H1 (cell line): ENCODE measurements around the gene MCF2L. TPM values are rescaled to one million over a fixed set of nuclear protein-coding genes. Genes with fewer than 3 reads are reported as not detected.

Experiments
- GABPA ChIP-seq: IDR thresholded peaks from 2 replicates; pipeline ENCODE4 v1.6.1; 2011; ENCODE audit warnings: mild to moderate bottlenecking, low read length, moderate library complexity, borderline replicate concordance; ENCODE audit not compliant: insufficient read depth
- SAP30 ChIP-seq: fragments of 300-600 bp; sonication (generic); IDR thresholded peaks from 2 replicates; pipeline ENCODE4 v1.7.1; 2012; ENCODE audit warnings: low read length, moderate library complexity, mild to moderate bottlenecking, inconsistent platforms; ENCODE audit not compliant: insufficient read depth, insufficient replicate concordance
- SIN3A ChIP-seq, 2 experiments: IDR thresholded peaks in 1 of 2; conservative IDR thresholded peaks in 1 of 2; 2 replicates each; pipeline ENCODE4 v1.6.1; 2011 to 2012; ENCODE audit warnings: low read length in 2 of 2, improper control_type of control experiment in 1 of 2, low read depth in 1 of 2, mild to moderate bottlenecking in 1 of 2
- polyA plus RNA-seq, 7 experiments: library from polyadenylated mRNA; depleted of rRNA in 3 of 7; stranded (reverse) in 5 of 7; unstranded in 2 of 7; fragments of >200 nt in 5 of 7; fragments of 200-250 nt in 2 of 7; gene quantifications; 1 replicate in 5 of 7; 2 replicates in 1 of 7; 4 replicates in 1 of 7; pipeline versions ENCODE4 v1.2.1 to v1.2.3, GENCODE V29; 2011 to 2013; ENCODE audit warnings: missing spikeins in 2 of 7, mixed read lengths in 2 of 7
- total RNA-seq: library from RNA; stranded (reverse); fragmentation: NEBNext Ultra II Directional; extraction: Animal tissue kit (Norgen Biotek cat#: 25700); gene quantifications from 2 replicates; pipeline ENCODE4 v1.2.1, GENCODE V29; 2021
- TF ChIP-seq, protein P1 (sequence below), 3 experiments: IDR thresholded peaks; 1 replicate in 2 of 3; 2 replicates in 1 of 3; pipeline versions ENCODE4 v1.5.1 to v1.6.1; 2011; ENCODE audit warnings: low read length in 3 of 3, mild to moderate bottlenecking in 3 of 3, inconsistent platforms in 2 of 3, low read depth in 1 of 3, moderate library complexity in 1 of 3; ENCODE audit not compliant: insufficient read depth in 1 of 3; ENCODE audit errors: control extremely low read depth in 1 of 3
- TF ChIP-seq, protein P2 (sequence below): IDR thresholded peaks from 2 replicates; pipeline ENCODE4 v1.6.1; 2011; ENCODE audit warnings: low read depth, mild to moderate bottlenecking, low read length; ENCODE audit not compliant: insufficient read depth

MCF2L gene
- total and polyA plus RNA-seq, 2 of the 8 experiments (the other 6 are each of a cell fraction or from before 2014, with no cell fraction given), result 10.1 to 24.4 TPM

DNA sequence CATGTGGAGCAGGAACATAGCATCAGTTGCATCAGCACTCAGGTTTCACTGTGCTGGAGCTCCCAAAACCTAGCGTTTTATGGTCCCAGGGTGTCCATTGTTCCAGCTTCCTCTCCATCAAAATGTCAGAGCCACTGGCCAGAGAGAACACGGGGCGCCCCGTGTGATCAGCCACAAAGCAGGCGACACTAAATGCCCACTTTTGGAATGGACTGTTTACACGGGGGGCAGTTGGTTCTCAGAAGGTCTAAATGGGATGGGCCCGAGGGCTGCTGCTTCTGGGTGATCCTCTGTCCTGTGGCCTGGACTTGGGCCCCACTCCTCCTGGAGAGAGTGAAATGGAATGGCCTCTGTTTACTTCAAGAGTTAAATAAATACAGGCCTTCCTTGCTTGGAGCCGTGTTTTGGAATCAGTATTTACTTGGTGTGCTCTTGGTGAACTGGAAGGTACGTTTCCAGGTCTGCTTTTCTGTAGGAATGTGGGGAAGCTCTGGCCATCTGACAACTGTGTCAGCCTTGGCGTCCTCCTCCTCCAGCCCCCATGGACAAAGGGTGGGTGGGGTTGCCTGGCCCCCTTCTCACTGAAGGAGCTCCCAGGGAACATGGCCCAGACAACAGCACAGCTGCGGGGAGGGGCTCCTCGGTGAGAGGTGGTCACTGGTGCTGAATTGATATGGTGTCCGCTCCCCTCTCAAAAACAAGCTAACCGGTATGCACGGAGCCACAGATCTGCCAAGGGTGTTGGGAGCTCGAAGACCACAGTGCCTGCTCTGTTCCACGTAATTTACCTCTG is 16.1 kb upstream of the MCF2L start (continued):
- TF ChIP-seq, protein P1, sequence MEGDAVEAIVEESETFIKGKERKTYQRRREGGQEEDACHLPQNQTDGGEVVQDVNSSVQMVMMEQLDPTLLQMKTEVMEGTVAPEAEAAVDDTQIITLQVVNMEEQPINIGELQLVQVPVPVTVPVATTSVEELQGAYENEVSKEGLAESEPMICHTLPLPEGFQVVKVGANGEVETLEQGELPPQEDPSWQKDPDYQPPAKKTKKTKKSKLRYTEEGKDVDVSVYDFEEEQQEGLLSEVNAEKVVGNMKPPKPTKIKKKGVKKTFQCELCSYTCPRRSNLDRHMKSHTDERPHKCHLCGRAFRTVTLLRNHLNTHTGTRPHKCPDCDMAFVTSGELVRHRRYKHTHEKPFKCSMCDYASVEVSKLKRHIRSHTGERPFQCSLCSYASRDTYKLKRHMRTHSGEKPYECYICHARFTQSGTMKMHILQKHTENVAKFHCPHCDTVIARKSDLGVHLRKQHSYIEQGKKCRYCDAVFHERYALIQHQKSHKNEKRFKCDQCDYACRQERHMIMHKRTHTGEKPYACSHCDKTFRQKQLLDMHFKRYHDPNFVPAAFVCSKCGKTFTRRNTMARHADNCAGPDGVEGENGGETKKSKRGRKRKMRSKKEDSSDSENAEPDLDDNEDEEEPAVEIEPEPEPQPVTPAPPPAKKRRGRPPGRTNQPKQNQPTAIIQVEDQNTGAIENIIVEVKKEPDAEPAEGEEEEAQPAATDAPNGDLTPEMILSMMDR (IDR thresholded peaks at IDR 0.05; ENCODE audit: control extremely low read depth in 1 of 3, insufficient read depth in 1 of 3, low read depth in 1 of 3, low read length in 3 of 3), result no peak
- no peak for TF ChIP-seq GABPA
- TF ChIP-seq, protein P2, sequence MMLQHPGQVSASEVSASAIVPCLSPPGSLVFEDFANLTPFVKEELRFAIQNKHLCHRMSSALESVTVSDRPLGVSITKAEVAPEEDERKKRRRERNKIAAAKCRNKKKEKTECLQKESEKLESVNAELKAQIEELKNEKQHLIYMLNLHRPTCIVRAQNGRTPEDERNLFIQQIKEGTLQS, result no peak
- no peak for TF ChIP-seq SIN3A (conservative IDR thresholded peaks at IDR 0.05 in 1 of 2, IDR thresholded peaks at IDR 0.05 in 1 of 2; ENCODE audit: low read depth in 1 of 2, low read length in 2 of 2)
- no peak for TF ChIP-seq SAP30
- TF ChIP-seq, all 59 proteins: peak for 0
